SK-N-SH treated with all-trans-retinoic acid at 6 μM for 48 hours (cell line): ENCODE measurements around the gene CFAP57.

Experiments used
- ATAC-seq: fragments of 200-7000 bp; cut with Tn5 transposase; 3 replicates; pipeline ENCODE4 v1.9.1; 2020; ENCODE audit warnings: mild to moderate bottlenecking, moderate library complexity
- ARNTL ChIP-seq: fragments of 450-650 bp; formaldehyde crosslinking; IDR thresholded peaks from 2 replicates; pipeline ENCODE4 v1.5.0; 2020; ENCODE audit warnings: low read depth, mild to moderate bottlenecking, moderate library complexity, borderline replicate concordance
- BACH2 ChIP-seq: fragments of 250-450 bp; sonication (Bioruptor Pico); IDR thresholded peaks from 2 replicates; pipeline ENCODE4 v1.9.0; 2021; ENCODE audit warnings: mild to moderate bottlenecking, borderline replicate concordance
- CREB5 ChIP-seq: fragments of 250-450 bp; sonication (Bioruptor Pico); IDR thresholded peaks from 2 replicates; pipeline ENCODE4 v1.5.1; 2020; ENCODE audit warnings: low read depth, mild to moderate bottlenecking, moderate library complexity
- CSRNP3 ChIP-seq: fragments of 250-450 bp; sonication (Bioruptor Pico); IDR thresholded peaks from 2 replicates; pipeline ENCODE4 v1.5.1; 2021; ENCODE audit warnings: mild to moderate bottlenecking, moderate library complexity
- ESRRG ChIP-seq: fragments of 250-450 bp; sonication (Bioruptor Pico); IDR thresholded peaks from 2 replicates; pipeline ENCODE4 v1.6.1; 2021; ENCODE audit warnings: mild to moderate bottlenecking
- GLIS3 ChIP-seq: fragments of 250-450 bp; sonication (Bioruptor Pico); IDR thresholded peaks from 2 replicates; pipeline ENCODE4 v1.5.0; 2020; ENCODE audit warnings: mild to moderate bottlenecking, moderate library complexity
- ISL1 ChIP-seq: fragments of 250-450 bp; sonication (Bioruptor Pico); IDR thresholded peaks from 2 replicates; pipeline ENCODE4 v2.1.2; 2022; ENCODE audit warnings: mild to moderate bottlenecking, moderate library complexity
- OSR1 ChIP-seq: fragments of 250-450 bp; sonication (Bioruptor Pico); IDR thresholded peaks from 2 replicates; pipeline ENCODE4 v1.8.0; 2022; ENCODE audit warnings: moderate library complexity, mild to moderate bottlenecking, inconsistent platforms
- PATZ1 ChIP-seq: fragments of 250-450 bp; sonication (Bioruptor Pico); IDR thresholded peaks from 2 replicates; pipeline ENCODE4 v1.8.0; 2020; ENCODE audit warnings: mild to moderate bottlenecking, moderate library complexity, borderline replicate concordance
- POU6F1 ChIP-seq: fragments of 250-450 bp; sonication (Bioruptor Pico); IDR thresholded peaks from 2 replicates; pipeline ENCODE4 v1.8.0; 2021; ENCODE audit warnings: low read depth, mild to moderate bottlenecking, moderate library complexity, borderline replicate concordance
- RARB ChIP-seq: fragments of 250-450 bp; sonication (Bioruptor Pico); IDR thresholded peaks from 2 replicates; pipeline ENCODE4 v1.8.0; 2021; ENCODE audit warnings: mild to moderate bottlenecking, moderate library complexity
- SNAI2 ChIP-seq: fragments of 250-450 bp; sonication (Bioruptor Pico); IDR thresholded peaks from 2 replicates; pipeline ENCODE4 v1.5.0; 2020; ENCODE audit warnings: mild to moderate bottlenecking, moderate library complexity
- TOX ChIP-seq: fragments of 250-450 bp; sonication (Bioruptor Pico); IDR thresholded peaks from 2 replicates; pipeline ENCODE4 v1.8.0; 2021; ENCODE audit warnings: mild to moderate bottlenecking, moderate library complexity, borderline replicate concordance
- TSHZ2 ChIP-seq: fragments of 250-450 bp; sonication (Bioruptor Pico); IDR thresholded peaks from 2 replicates; pipeline ENCODE4 v1.5.0; 2020; ENCODE audit warnings: mild to moderate bottlenecking, moderate library complexity
- ZC3H10 ChIP-seq: fragments of 250-450 bp; sonication (Bioruptor Pico); IDR thresholded peaks from 2 replicates; pipeline ENCODE4 v1.5.1; 2021; ENCODE audit warnings: mild to moderate bottlenecking, moderate library complexity
- ZNF70 ChIP-seq: fragments of 450-650 bp; formaldehyde crosslinking; IDR thresholded peaks from 2 replicates; pipeline ENCODE4 v1.5.0; 2020; ENCODE audit warnings: mild to moderate bottlenecking, moderate library complexity
- ZNF8 ChIP-seq: fragments of 450-650 bp; formaldehyde crosslinking; IDR thresholded peaks from 2 replicates; pipeline ENCODE4 v1.5.0; 2020; ENCODE audit warnings: mild to moderate bottlenecking, moderate library complexity

CFAP57 gene

GRCh38 chr1:43273708-43274107, 101.6 kb downstream of the CFAP57 start:
- TF ChIP-seq RARB (CRISPR knock-in tag) (no peak), ESRRG (CRISPR knock-in tag) (no peak), ARNTL (CRISPR knock-in tag) (no peak), TSHZ2 (CRISPR knock-in tag) (no peak), TOX (CRISPR knock-in tag) (no peak), ZC3H10 (CRISPR knock-in tag) (no peak), PATZ1 (CRISPR knock-in tag) (no peak), CSRNP3 (CRISPR knock-in tag) (no peak), POU6F1 (CRISPR knock-in tag) (no peak), CREB5 (CRISPR knock-in tag) (no peak), GLIS3 (CRISPR knock-in tag) (no peak)
- ATAC-seq: no peak

GRCh38 chr1:43274125-43274803, 102.1 kb downstream of the CFAP57 start:
- ATAC-seq: no peak
- TF ChIP-seq ZNF8 (CRISPR knock-in tag) (no peak), OSR1 (CRISPR knock-in tag) (no peak), POU6F1 (CRISPR knock-in tag) (no peak), ISL1 (CRISPR knock-in tag) (no peak), CREB5 (CRISPR knock-in tag) (no peak), ZNF70 (CRISPR knock-in tag) (no peak), SNAI2 (no peak), ZC3H10 (CRISPR knock-in tag) (no peak), BACH2 (CRISPR knock-in tag) (no peak), ESRRG (CRISPR knock-in tag) (no peak)
